A549 treated with GW870086 at 1 μM for 4 hours (cell line): ENCODE data around the gene CKLF. TPM values are rescaled to one million over a fixed set of nuclear protein-coding genes. Genes with fewer than 3 reads are reported as not detected.

ENCODE experiments used
- total RNA-seq: library from RNA; stranded (reverse); fragments of 200-300 nt; extraction: Qiagen RNA extraction; gene quantifications from 5 replicates; pipeline ENCODE4 v1.2.3, GENCODE V29; 2022; ENCODE audit warnings: low read depth

CKLF gene
- total RNA-seq = 62.4 to 70.5 TPM (median 66.4 TPM) in 5 replicates

DNA sequence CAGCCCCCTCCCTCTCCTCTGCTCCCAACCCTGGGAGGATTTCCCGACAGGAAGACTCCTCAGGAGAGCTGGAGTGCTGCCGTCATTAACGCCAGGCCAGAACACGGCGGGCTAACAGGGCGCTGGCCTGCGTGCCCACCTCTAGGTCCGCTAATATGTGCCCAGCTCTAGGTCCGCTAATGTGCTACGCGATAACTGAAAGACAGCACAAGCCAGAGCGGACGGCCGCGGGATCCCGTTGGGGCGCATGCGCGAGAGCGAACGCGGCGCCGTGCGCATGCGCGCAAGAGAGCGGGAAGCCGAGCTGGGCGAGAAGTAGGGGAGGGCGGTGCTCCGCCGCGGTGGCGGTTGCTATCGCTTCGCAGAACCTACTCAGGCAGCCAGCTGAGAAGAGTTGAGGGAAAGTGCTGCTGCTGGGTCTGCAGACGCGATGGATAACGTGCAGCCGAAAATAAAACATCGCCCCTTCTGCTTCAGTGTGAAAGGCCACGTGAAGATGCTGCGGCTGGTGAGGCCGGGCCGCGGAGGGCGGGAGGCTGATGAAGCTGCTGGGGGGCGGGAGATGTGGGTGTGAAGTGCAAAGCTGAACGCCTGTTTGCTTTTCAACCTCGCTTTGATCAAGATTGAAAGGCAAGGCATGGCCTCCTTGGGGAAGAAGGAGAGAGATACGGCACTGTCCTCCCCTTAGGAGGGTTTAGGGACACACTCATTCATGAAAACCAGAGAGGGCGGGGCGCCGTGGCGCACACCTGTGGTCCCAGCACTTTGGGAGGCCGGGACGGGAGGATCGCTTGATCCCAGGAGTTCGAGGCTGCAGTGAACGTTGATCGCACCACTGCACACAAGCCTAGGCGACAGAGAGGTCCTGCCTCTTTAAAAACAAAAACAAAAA lies at the start of gene CKLF:
TSS of gene CKLF (plus strand) at position 291 of the 892 bp plus-strand sequence. CDS start at position 431, 140 bp downstream.

GRCh38 chr16:66549284-66550131 lies 2.9 kb upstream of the CKLF start, which contains the start of gene TK2:
Gene TK2 (minus strand): TSS chr16:66550122. CDS start chr16:66550061, 61 bp downstream.

DNA sequence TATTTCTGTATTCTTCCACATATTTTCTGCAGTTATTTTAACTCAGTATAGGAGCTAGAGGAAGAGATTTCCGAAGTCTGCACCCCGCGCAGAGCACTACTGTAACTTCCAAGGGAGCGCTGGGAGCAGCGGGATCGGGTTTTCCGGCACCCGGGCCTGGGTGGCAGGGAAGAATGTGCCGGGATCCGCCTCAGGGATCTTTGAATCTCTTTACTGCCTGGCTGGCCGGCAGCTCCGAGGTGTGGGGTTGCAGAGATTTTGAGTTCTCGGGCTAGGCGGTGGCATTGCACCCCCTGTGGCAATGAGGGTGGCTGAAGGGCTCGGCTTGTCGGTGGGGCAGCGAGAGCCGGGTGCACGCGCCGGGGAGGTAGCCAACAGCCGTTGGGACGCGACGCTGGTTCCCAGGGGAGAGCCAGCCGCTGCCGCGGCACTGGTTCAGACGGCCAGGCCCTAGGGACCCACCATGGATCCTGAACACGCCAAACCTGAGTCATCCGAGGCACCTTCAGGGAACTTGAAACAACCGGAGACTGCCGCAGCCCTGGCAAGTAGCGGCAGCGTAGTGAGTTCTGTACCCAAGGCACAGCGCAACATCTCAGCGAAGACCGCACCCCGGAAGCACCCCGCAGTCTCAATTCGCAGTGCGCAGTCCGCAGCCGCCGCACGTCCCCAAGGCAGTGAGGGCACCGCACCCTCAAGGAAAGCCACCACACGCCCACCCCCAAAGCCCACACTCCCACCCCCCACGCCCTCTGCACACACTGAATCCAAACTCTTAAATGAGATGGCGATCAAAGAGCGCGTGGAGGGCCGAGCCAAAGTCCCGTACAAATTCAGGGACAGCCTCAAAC lies 13.9 kb downstream of the CKLF start, which contains the start of gene CMTM1:
TSS of gene CMTM1 (plus strand) at position 389 of the 851 bp plus-strand sequence. CDS start at position 464, 75 bp downstream.

DNA sequence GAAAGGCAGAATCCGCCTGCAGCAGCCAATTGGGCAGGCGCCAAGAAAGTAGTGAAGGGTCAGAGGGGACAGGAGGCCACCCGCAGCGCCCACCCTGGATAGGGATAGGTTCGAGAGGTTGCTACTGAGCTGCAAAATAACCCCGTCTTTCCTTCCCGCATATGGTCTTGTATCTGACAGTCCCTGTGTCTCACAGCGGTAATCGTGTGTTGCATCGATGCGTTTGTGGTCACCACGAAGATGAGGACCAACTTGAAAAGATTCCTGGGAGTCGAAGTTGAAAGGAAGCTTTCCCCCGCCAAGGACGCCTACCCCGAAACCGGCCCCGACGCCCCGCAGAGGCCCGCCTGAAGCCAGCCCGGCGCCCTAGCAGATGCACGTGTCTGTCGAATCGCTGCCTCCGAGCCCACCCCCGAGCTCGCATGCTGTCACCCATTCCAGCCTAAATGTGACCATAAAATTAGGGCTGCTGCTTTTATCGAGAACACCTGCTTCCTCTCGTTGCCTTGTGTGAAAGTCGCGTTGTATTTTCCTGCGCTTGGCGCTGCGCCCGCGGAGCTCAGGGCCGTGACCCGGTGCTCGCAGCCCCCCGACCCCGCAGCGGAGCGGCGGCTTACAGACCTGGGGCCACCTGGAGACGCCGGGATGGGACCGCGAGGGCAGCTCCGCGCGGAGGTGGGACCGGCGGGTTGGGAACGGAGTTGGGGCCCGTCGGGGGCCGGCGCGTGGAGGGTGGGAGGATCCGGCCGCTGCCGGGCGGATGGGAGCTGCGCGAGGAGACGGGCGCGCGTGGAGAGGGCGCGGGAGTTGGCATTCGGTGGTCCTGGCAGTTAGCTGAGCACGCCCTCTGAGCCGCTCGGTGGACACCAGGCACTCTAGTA lies 26.5 kb downstream of the CKLF start, which contains the start of gene CMTM2:
TSS of gene CMTM2 (plus strand) at position 813 of the 881 bp plus-strand sequence. CDS start 145 bp downstream, outside the sequence.

GRCh38 chr16:66604376-66605176 lies 52.2 kb downstream of the CKLF start, which contains the start of gene CMTM3:
Gene CMTM3 (plus strand): TSS chr16:66604704. CDS start chr16:66604806, 102 bp downstream.

Other genes starting within 250 kb of the CKLF start
- 0.12 to 0.23 TPM (median 0.18 TPM) in 5 replicates for gene CDH5, start 185.9 kb upstream of the CKLF start, total RNA-seq
- gene BEAN1, start 125.3 kb upstream of the CKLF start, total RNA-seq = 3.8 to 7.1 TPM (median 5.0 TPM) in 5 replicates
- gene TK2, start 2.5 kb upstream of the CKLF start, total RNA-seq = 17.5 to 22.4 TPM (median 19.9 TPM) in 5 replicates
- 0.88 to 1.5 TPM (median 1.3 TPM) in 5 replicates for gene CMTM1, start 13.9 kb downstream of the CKLF start, total RNA-seq
- not detected in 5 replicates for gene CMTM2, start 26.9 kb downstream of the CKLF start, total RNA-seq
- gene CMTM3, start 52.1 kb downstream of the CKLF start, total RNA-seq = 95.2 to 106 TPM (median 102 TPM) in 5 replicates
- 21.4 to 37.1 TPM (median 32.7 TPM) in 5 replicates for gene CMTM4, start 144.2 kb downstream of the CKLF start, total RNA-seq
- gene DYNC1LI2, start 199.0 kb downstream of the CKLF start, total RNA-seq = 36.7 to 58.9 TPM (median 55.7 TPM) in 5 replicates
- not detected in 5 replicates for gene TERB1, start 249.0 kb downstream of the CKLF start, total RNA-seq